B cell (primary cell): Measurements from ENCODE around the gene SH3RF3. TPM values are rescaled to one million over a fixed set of nuclear protein-coding genes. Genes with fewer than 3 reads are reported as not detected.

Experiments
- ATAC-seq: fragments of 200-7000 bp; cut with Tn5 transposase; one replicate; pipeline ENCODE4 v1.10.0; 2021; ENCODE audit warnings: low read depth, mild to moderate bottlenecking, moderate number of reproducible peaks, moderate library complexity
- CTCF ChIA-PET: fragments of 350-600 bp; sonication (Branson Sonifier 250); formaldehyde crosslinking; loops from one replicate; lab custom pipeline; 2021; ENCODE audit warnings: antibody characterized with exemption, inconsistent platforms; lab: Charles Lee
- POLR2A ChIA-PET: fragments of 350-600 bp; sonication (Branson Sonifier 250); formaldehyde crosslinking; loops from one replicate; lab custom pipeline; 2021; ENCODE audit warnings: antibody characterized with exemption; lab: Charles Lee
- DNase-seq: peaks from one replicate; pipeline ENCODE4 v3.0.0; 2013
- H2AFZ ChIP-seq: 2 replicates; pipeline ENCODE4 v1.6.1; 2012; ENCODE audit warnings: mild to moderate bottlenecking, low read depth, low read length; ENCODE audit not compliant: insufficient read depth, poor library complexity, severe bottlenecking
- H3K27ac ChIP-seq, 2 donors: 1 replicate in 1 of 2; 2 replicates in 1 of 2; pipeline ENCODE4 v1.5.1; 2012 to 2013; ENCODE audit warnings: low read length in 2 of 2, mild to moderate bottlenecking in 2 of 2, moderate library complexity in 1 of 2
- H3K27me3 ChIP-seq, 4 experiments: fragments of 200-600 bp in 1 of 4; sonication (generic) in 1 of 4; replicated peaks in 1 of 4; 1 replicate in 2 of 4; 2 replicates in 2 of 4; pipeline versions ENCODE4 v1.6.1 to v1.7.0; 2013 to 2016; ENCODE audit warnings: low read length in 3 of 4, mild to moderate bottlenecking in 2 of 4, mixed read lengths in 1 of 4, moderate library complexity in 1 of 4; ENCODE audit not compliant: insufficient read depth in 4 of 4, control insufficient read depth in 3 of 4; ENCODE audit errors: control extremely low read depth in 1 of 4
- H3K36me3 ChIP-seq, 2 experiments: replicated peaks in 1 of 2; 1 replicate in 1 of 2; 2 replicates in 1 of 2; pipeline versions ENCODE4 v1.6.1 to v1.7.1; 2013; ENCODE audit warnings: low read length in 1 of 2; ENCODE audit not compliant: insufficient read depth in 2 of 2, control insufficient read depth in 1 of 2; ENCODE audit errors: control extremely low read depth in 1 of 2, extremely low read depth in 1 of 2
- H3K4me1 ChIP-seq, 2 donors: fragments of 200-600 bp in 1 of 2; sonication (generic) in 1 of 2; 1 replicate in 1 of 2; 2 replicates in 1 of 2; pipeline versions ENCODE4 v1.5.1 to v1.6.1; 2013 to 2017; ENCODE audit warnings: low read length in 2 of 2; ENCODE audit not compliant: control insufficient read depth in 2 of 2, insufficient read depth in 2 of 2
- H3K4me2 ChIP-seq: replicated peaks from 2 replicates; pipeline ENCODE3; 2012; ENCODE audit warnings: mild to moderate bottlenecking, low read depth, low read length; ENCODE audit not compliant: poor library complexity, severe bottlenecking
- H3K4me3 ChIP-seq, 5 experiments: fragments of 200-600 bp in 1 of 5; sonication (generic) in 1 of 5; 1 replicate in 3 of 5; 2 replicates in 2 of 5; pipeline versions ENCODE4 v1.5.1 to v1.7.0; 2011 to 2016; ENCODE audit warnings: low read length in 4 of 5, mild to moderate bottlenecking in 4 of 5, low read depth in 2 of 5, control low read depth in 1 of 5, moderate library complexity in 1 of 5; ENCODE audit not compliant: insufficient read depth in 1 of 5; ENCODE audit errors: control extremely low read depth in 1 of 5, extremely low read depth in 1 of 5
- H3K79me2 ChIP-seq: fragments of 200-600 bp; sonication (generic); one replicate; pipeline ENCODE4 v1.6.0; 2016; ENCODE audit warnings: low read length; ENCODE audit not compliant: control insufficient read depth, insufficient read depth
- H3K9ac ChIP-seq: fragments of 200-600 bp; sonication (generic); 2 replicates; pipeline ENCODE4 v1.6.1; 2017; ENCODE audit warnings: mild to moderate bottlenecking, low read length, moderate library complexity
- H3K9me3 ChIP-seq, 3 donors: one replicate each; pipeline versions ENCODE4 v1.6.1 to v1.7.1; 2013; ENCODE audit warnings: low read length in 2 of 3; ENCODE audit not compliant: control insufficient read depth in 2 of 3, insufficient read depth in 1 of 3; ENCODE audit errors: control extremely low read depth in 1 of 3
- H4K20me1 ChIP-seq: 2 replicates; pipeline ENCODE4 v1.6.0; 2012; ENCODE audit warnings: mild to moderate bottlenecking, low read length; ENCODE audit not compliant: insufficient read depth, control insufficient read depth, poor library complexity, severe bottlenecking
- H3K27ac Mint-ChIP-seq: one replicate; pipeline ENCODE4 v1.8.0; 2021; ENCODE audit warnings: mixed read lengths
- H3K27me3 Mint-ChIP-seq: one replicate; pipeline ENCODE4 v1.8.0; 2021; ENCODE audit warnings: mixed read lengths
- H3K4me1 Mint-ChIP-seq: one replicate; pipeline ENCODE4 v1.8.0; 2021; ENCODE audit warnings: mixed read lengths
- H3K4me3 Mint-ChIP-seq: one replicate; pipeline ENCODE4 v1.8.0; 2021; ENCODE audit warnings: mixed read lengths
- H3K9me3 Mint-ChIP-seq: one replicate; pipeline ENCODE4 v1.8.0; 2022; ENCODE audit warnings: mixed read lengths; ENCODE audit not compliant: insufficient read depth
- CTCF ChIP-seq: fragments of 200-600 bp; IDR thresholded peaks from one replicate; pipeline ENCODE4 v1.8.0; 2022; ENCODE audit warnings: antibody characterized with exemption, mild to moderate bottlenecking
- EZH2 ChIP-seq: IDR thresholded peaks from 2 replicates; pipeline ENCODE4 v1.6.1; 2012; ENCODE audit warnings: borderline replicate concordance, low read depth, mild to moderate bottlenecking, moderate library complexity, low read length; ENCODE audit not compliant: insufficient read depth, poor library complexity, severe bottlenecking
- WGBS: methylation state at CpG from one replicate; pipeline ENCODE4 v1.1.5; 2013; ENCODE audit warnings: missing lambda C conversion rate; ENCODE audit not compliant: insufficient coverage; 5-methylcytosine and 5-hydroxymethylcytosine counted together
- intact Hi-C: fragments of 100-400 bp; cut with micrococcal nuclease; formaldehyde crosslinking; loops from one replicate; pipeline ENCODE4 v1.10.0; 2022
- polyA plus RNA-seq: library from polyadenylated mRNA; depleted of rRNA; stranded (reverse); fragments of >200 nt; gene quantifications from 2 replicates; pipeline ENCODE4 v1.2.3, GENCODE V29; 2012
- total RNA-seq, 2 donors: library from RNA; stranded (reverse); fragments of 120-200 nt in 1 of 2; gene quantifications; 1 replicate in 1 of 2; 2 replicates in 1 of 2; pipeline versions ENCODE4 v1.2.3 to v1.2.4, GENCODE V29; 2013 to 2022

Gene SH3RF3
- total and polyA plus RNA-seq, 2 donors (not counting 1 experiment from before 2014, with no cell fraction given): 0.07 to 1.2 TPM

GRCh38 chr2:109312902-109313301 is 183.9 kb downstream of the SH3RF3 start:
- Histone ChIP-seq H3K36me3 (no peaks in the 10 kb centered on the region), H3K27me3 (no peaks in the 10 kb centered on the region), H3K9me3 (no peaks in the 10 kb centered on the region), H3K4me3 (no peak overlapping the region), H3K4me1 (no peaks in the 10 kb centered on the region), H2AFZ (no peak overlapping the region), H3K9ac (no peak overlapping the region), H3K27ac (no peak overlapping the region), H3K4me2 (no peak overlapping the region), H4K20me1 (no peaks in the 10 kb centered on the region), H3K79me2 (no peaks in the 10 kb centered on the region)
- H3K4me3 Mint-ChIP-seq: no peak overlapping the region
- no peaks in the 10 kb centered on the region for H3K4me1 Mint-ChIP-seq
- ChIA-PET POLR2A (no interaction called here), CTCF (no interaction called here)
- intact Hi-C loops: no loop called here
- no peaks in the 10 kb centered on the region for H3K27me3 Mint-ChIP-seq
- no peak overlapping the region for H3K27ac Mint-ChIP-seq
- ATAC-seq (no peak), DNase-seq (no peak)
- TF ChIP-seq CTCF: no peak
- TF ChIP-seq EZH2: no peak
- WGBS: 80% methylated on average over 1 of the region's 5 CpGs
- H3K9me3 Mint-ChIP-seq: no peaks in the 10 kb centered on the region

- ATAC-seq (no peak), DNase-seq (no peak)
- Histone ChIP-seq H3K27me3 (no peaks in the 10 kb centered on the region), H3K4me1 (no peaks in the 10 kb centered on the region), H4K20me1 (no peaks in the 10 kb centered on the region), H3K9ac (no peak overlapping the region), H2AFZ (no peak overlapping the region), H3K4me2 (no peak overlapping the region), H3K4me3 (no peak overlapping the region), H3K79me2 (no peaks in the 10 kb centered on the region), H3K9me3 (no peaks in the 10 kb centered on the region), H3K27ac (no peak overlapping the region), H3K36me3 (no peaks in the 10 kb centered on the region)
- WGBS: 96% methylated on average over 4 of the region's 4 CpGs
- Mint-ChIP-seq H3K4me1 (no peaks in the 10 kb centered on the region), H3K4me3 (no peak overlapping the region), H3K27ac (no peak overlapping the region), H3K9me3 (no peaks in the 10 kb centered on the region), H3K27me3 (no peaks in the 10 kb centered on the region)
- intact Hi-C loops: no loop called here
- CTCF ChIA-PET: no interaction called here
- TF ChIP-seq EZH2: no peak
- TF ChIP-seq CTCF: no peak
- POLR2A ChIA-PET: no interaction called here
Observed at GRCh38 chr2:109313343-109313742, 184.3 kb downstream of the SH3RF3 start.
